Measurements from ENCODE around the gene ACTR1B.
"Not testable (repeated sequence)": the region's sequence is repeated elsewhere in the genome, so short reads cannot be mapped to it uniquely, and the experiment has no call there.

ACTR1B gene

DNA sequence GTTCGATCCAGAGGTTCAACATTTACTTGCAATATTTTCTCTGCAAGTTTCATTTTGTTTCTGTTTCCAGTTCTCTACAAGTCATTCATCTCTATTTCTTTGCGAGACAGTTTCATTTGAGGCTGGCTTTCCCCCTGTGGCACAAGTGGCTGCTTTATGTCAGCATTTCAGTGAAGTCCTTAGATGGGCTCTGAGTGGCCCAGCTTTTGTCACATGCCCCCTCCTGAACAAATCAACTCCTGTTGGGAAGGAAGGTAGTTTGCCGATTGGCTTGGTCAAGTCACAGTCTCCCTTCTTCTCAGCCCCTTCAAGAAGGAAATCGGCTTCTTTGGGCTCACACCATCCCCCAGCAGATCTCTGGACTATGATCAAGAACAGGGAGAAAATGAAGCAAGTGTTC lies 55.1 kb downstream of the ACTR1B start:
- DNase-seq: not testable (repeated sequence)

Data from SHP77 (cell line).